Nephron (organoid): ENCODE results near the gene NCK2.

Experiments
- H3K27ac Mint-ChIP-seq, 3 experiments: 2 replicates each; pipeline ENCODE4 v1.8.0; 2020; ENCODE audit warnings: mixed read lengths in 3 of 3, mild to moderate bottlenecking in 2 of 3, moderate library complexity in 1 of 3
- H3K27me3 Mint-ChIP-seq: 2 replicates; pipeline ENCODE4 v1.8.0; 2021; ENCODE audit warnings: low read depth, mild to moderate bottlenecking, moderate library complexity, mixed read lengths
- H3K36me3 Mint-ChIP-seq: 2 replicates; pipeline ENCODE4 v1.8.0; 2020; ENCODE audit warnings: low read depth, mixed read lengths
- H3K4me1 Mint-ChIP-seq: 2 replicates; pipeline ENCODE4 v1.8.0; 2020; ENCODE audit warnings: mixed read lengths
- H3K4me3 Mint-ChIP-seq, 3 experiments: 2 replicates each; pipeline ENCODE4 v1.8.0; 2020; ENCODE audit warnings: mild to moderate bottlenecking in 3 of 3, mixed read lengths in 3 of 3, moderate library complexity in 2 of 3
- H3K9me3 Mint-ChIP-seq: 2 replicates; pipeline ENCODE4 v1.8.0; 2020; ENCODE audit warnings: mixed read lengths
- TF ChIP-seq, protein P1 (sequence below), 3 experiments: fragments of 200-600 bp; sonication (generic); IDR thresholded peaks; one replicate each; pipeline ENCODE4 v1.5.0; 2021; ENCODE audit warnings: antibody characterized with exemption in 3 of 3; ENCODE audit not compliant: unreplicated experiment in 3 of 3

NCK2 gene

DNA sequence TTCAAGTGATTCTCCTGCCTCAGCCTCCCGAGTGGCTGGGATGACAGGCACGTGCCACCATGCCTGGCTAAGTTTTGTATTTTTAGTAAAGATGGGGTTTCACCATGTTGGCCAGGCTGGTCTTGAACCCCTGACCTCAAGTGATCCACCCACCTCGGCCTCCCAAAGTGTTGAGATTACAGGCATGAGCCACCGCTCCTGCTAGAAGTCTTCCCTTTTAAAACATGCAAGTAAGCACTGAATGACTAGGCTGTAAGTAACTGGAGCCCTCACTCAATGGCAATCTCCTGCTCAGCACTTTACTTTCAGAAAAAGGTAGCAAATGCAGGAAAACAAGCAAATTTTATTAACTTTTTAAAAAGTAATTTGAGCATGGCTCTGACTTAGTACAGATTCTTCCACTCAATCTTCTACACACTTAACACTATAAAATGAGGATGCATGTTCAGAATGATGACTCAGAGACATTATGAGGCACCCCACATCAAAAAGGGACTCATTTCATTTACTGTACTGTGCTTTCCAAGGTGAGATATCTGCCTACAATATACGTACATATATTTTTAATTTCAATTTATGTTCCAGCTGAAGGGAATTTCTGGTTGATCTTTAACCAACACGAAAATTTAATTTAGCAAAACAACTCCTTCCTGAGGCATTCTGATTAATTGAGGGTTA, 6.6 kb upstream of the NCK2 start:
- H3K4me3 Mint-ChIP-seq: no peak overlapping the region
- H3K27me3 Mint-ChIP-seq: peaks cover 11% of the 10 kb centered on the region
- H3K9me3 Mint-ChIP-seq: no peaks in the 10 kb centered on the region
- H3K27ac Mint-ChIP-seq: no peak overlapping the region
- TF ChIP-seq, protein P1, sequence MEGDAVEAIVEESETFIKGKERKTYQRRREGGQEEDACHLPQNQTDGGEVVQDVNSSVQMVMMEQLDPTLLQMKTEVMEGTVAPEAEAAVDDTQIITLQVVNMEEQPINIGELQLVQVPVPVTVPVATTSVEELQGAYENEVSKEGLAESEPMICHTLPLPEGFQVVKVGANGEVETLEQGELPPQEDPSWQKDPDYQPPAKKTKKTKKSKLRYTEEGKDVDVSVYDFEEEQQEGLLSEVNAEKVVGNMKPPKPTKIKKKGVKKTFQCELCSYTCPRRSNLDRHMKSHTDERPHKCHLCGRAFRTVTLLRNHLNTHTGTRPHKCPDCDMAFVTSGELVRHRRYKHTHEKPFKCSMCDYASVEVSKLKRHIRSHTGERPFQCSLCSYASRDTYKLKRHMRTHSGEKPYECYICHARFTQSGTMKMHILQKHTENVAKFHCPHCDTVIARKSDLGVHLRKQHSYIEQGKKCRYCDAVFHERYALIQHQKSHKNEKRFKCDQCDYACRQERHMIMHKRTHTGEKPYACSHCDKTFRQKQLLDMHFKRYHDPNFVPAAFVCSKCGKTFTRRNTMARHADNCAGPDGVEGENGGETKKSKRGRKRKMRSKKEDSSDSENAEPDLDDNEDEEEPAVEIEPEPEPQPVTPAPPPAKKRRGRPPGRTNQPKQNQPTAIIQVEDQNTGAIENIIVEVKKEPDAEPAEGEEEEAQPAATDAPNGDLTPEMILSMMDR (IDR thresholded peaks at IDR 0.05; ENCODE audit: unreplicated experiment in 3 of 3): no peak
- peaks cover 15% of the 10 kb centered on the region for H3K4me1 Mint-ChIP-seq
- H3K36me3 Mint-ChIP-seq: no peaks in the 10 kb centered on the region

DNA sequence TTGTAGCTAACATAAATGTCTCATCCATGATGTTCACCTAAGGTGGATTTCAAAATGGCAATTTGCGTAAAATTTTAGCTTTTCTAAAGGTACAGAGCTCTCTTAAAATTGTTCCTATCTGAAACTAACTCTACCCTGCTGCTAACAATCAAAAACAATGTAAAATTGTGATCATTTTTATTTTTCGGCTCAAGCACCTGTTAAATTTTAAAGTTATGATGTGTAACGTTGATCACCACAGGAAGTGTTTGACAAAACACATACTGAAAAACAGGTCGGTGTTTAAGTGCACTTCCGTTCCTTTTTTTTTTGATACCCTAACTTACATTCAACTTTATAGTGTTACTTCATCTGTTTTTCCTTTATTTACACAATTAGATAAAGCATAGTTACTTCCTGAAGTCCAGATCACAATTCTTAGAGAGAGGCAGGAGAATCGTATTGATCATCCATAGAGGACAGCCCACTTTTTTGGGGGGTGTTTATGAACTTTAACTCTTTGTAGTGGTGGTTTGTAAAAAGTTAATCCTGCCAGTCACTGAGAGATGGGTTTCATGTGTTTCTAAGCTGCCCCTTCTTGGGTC, 6.0 kb upstream of the NCK2 start:
- peaks cover 10% of the 10 kb centered on the region for H3K27me3 Mint-ChIP-seq
- H3K36me3 Mint-ChIP-seq: no peaks in the 10 kb centered on the region
- no peaks in the 10 kb centered on the region for H3K9me3 Mint-ChIP-seq
- H3K4me1 Mint-ChIP-seq: peaks cover 18% of the 10 kb centered on the region
- H3K27ac Mint-ChIP-seq: no peak overlapping the region
- TF ChIP-seq, protein P1 (IDR thresholded peaks at IDR 0.05; ENCODE audit: unreplicated experiment in 3 of 3): no peak
- H3K4me3 Mint-ChIP-seq: no peak overlapping the region

- no peak overlapping the region for H3K27ac Mint-ChIP-seq
- H3K9me3 Mint-ChIP-seq: no peaks in the 10 kb centered on the region
- no peak overlapping the region for H3K4me3 Mint-ChIP-seq
- H3K4me1 Mint-ChIP-seq: peaks cover 23% of the 10 kb centered on the region
- no peaks in the 10 kb centered on the region for H3K36me3 Mint-ChIP-seq
- H3K27me3 Mint-ChIP-seq: peaks cover 4% of the 10 kb centered on the region
- TF ChIP-seq, protein P1 (IDR thresholded peaks at IDR 0.05; ENCODE audit: unreplicated experiment in 3 of 3): no peak
Observed at GRCh38 chr2:105739426-105739825, 5.3 kb upstream of the NCK2 start.

- no peaks in the 10 kb centered on the region for H3K36me3 Mint-ChIP-seq
- no peaks in the 10 kb centered on the region for H3K9me3 Mint-ChIP-seq
- no peak overlapping the region for H3K27ac Mint-ChIP-seq
- H3K4me1 Mint-ChIP-seq: peaks cover 23% of the 10 kb centered on the region
- no peaks in the 10 kb centered on the region for H3K27me3 Mint-ChIP-seq
- TF ChIP-seq, protein P1 (IDR thresholded peaks at IDR 0.05; ENCODE audit: unreplicated experiment in 3 of 3): no peak
- no peak overlapping the region for H3K4me3 Mint-ChIP-seq
Observed at GRCh38 chr2:105739944-105740530, 4.7 kb upstream of the NCK2 start.

- Mint-ChIP-seq H3K27me3 (no peaks in the 10 kb centered on the region), H3K9me3 (no peaks in the 10 kb centered on the region), H3K4me3 (peak overlapping the region; percentile 34 to 66 (median 43)), H3K27ac (peak overlapping the region in 2 of 3 experiments; percentile 5 to 45), H3K36me3 (no peaks in the 10 kb centered on the region), H3K4me1 (peaks cover 30% of the 10 kb centered on the region)
- TF ChIP-seq, protein P1 (IDR thresholded peaks at IDR 0.05; ENCODE audit: unreplicated experiment in 3 of 3): no peak
Observed at GRCh38 chr2:105741174-105741573, 3.5 kb upstream of the NCK2 start.
